H1 (cell line): Measurements from ENCODE around the gene SS18L1. TPM values are rescaled to one million over a fixed set of nuclear protein-coding genes. Genes with fewer than 3 reads are reported as not detected.
A peak's percentile ranks its signal among the peaks of the same experiment; 100 is the strongest.

ENCODE experiments used
- ATF3 ChIP-seq: IDR thresholded peaks from 2 replicates; pipeline ENCODE4 v1.6.1; 2011; ENCODE audit warnings: low read depth, mild to moderate bottlenecking, low read length; ENCODE audit not compliant: insufficient read depth
- BRCA1 ChIP-seq: IDR thresholded peaks from 2 replicates; pipeline ENCODE4 v1.6.1; 2012; ENCODE audit warnings: low read depth, low read length, improper control_type of control experiment
- CBX8 ChIP-seq: fragments of 300-800, 300-1000 bp; sonication (generic); IDR thresholded peaks from 2 replicates; pipeline ENCODE4 v1.7.1; 2016; ENCODE audit warnings: low read depth, low read length, borderline replicate concordance
- CTCF ChIP-seq, 3 experiments: IDR thresholded peaks; 1 replicate in 2 of 3; 2 replicates in 1 of 3; pipeline versions ENCODE4 v1.5.1 to v1.6.1; 2011; ENCODE audit warnings: low read length in 3 of 3, mild to moderate bottlenecking in 3 of 3, inconsistent platforms in 2 of 3, low read depth in 1 of 3, moderate library complexity in 1 of 3; ENCODE audit not compliant: insufficient read depth in 1 of 3; ENCODE audit errors: control extremely low read depth in 1 of 3
- E2F6 ChIP-seq: IDR thresholded peaks from 2 replicates; pipeline ENCODE4 v1.6.1; 2012; ENCODE audit warnings: inconsistent platforms
- EZH2 ChIP-seq: fragments of 200-600 bp; sonication (generic); IDR thresholded peaks from 2 replicates; pipeline ENCODE4 v1.7.1; 2012; ENCODE audit warnings: low read depth, mild to moderate bottlenecking, moderate library complexity, low read length, inconsistent platforms; ENCODE audit not compliant: severe bottlenecking
- MAX ChIP-seq: IDR thresholded peaks from 2 replicates; pipeline ENCODE4 v1.6.1; 2012; ENCODE audit warnings: inconsistent platforms
- NANOG ChIP-seq: IDR thresholded peaks from 2 replicates; pipeline ENCODE4 v1.6.1; 2011; ENCODE audit warnings: low read length, low read depth, mild to moderate bottlenecking, inconsistent platforms; ENCODE audit not compliant: insufficient read depth, poor library complexity, severe bottlenecking
- POLR2A ChIP-seq, 2 experiments: IDR thresholded peaks; 1 replicate in 1 of 2; 2 replicates in 1 of 2; pipeline ENCODE4 v1.6.1; 2011; ENCODE audit warnings: low read depth in 2 of 2, low read length in 2 of 2, mild to moderate bottlenecking in 2 of 2; ENCODE audit errors: control extremely low read depth in 1 of 2
- POU5F1 ChIP-seq: IDR thresholded peaks from 2 replicates; pipeline ENCODE4 v1.6.1; 2011; ENCODE audit warnings: low read depth, mild to moderate bottlenecking, low read length, moderate library complexity
- RAD21 ChIP-seq, 2 experiments: IDR thresholded peaks in 1 of 2; conservative IDR thresholded peaks in 1 of 2; 2 replicates each; pipeline ENCODE4 v1.6.1; 2011; ENCODE audit warnings: low read depth in 2 of 2, low read length in 2 of 2, improper control_type of control experiment in 1 of 2, inconsistent platforms in 1 of 2, mild to moderate bottlenecking in 1 of 2, moderate library complexity in 1 of 2
- SP2 ChIP-seq: IDR thresholded peaks from 2 replicates; pipeline ENCODE4 v1.6.1; 2012; ENCODE audit warnings: mild to moderate bottlenecking, low read length, inconsistent platforms
- SRF ChIP-seq: IDR thresholded peaks from 2 replicates; pipeline ENCODE4 v1.6.1; 2011; ENCODE audit warnings: mild to moderate bottlenecking, low read depth, low read length, moderate library complexity
- TAF1 ChIP-seq: IDR thresholded peaks from 2 replicates; pipeline ENCODE4 v1.6.1; 2011; ENCODE audit warnings: mild to moderate bottlenecking, low read depth, low read length
- TBP ChIP-seq: IDR thresholded peaks from 2 replicates; pipeline ENCODE4 v1.6.1; 2011; ENCODE audit warnings: low read depth, low read length, improper control_type of control experiment
- TCF12 ChIP-seq: IDR thresholded peaks from 2 replicates; pipeline ENCODE4 v1.6.1; 2011; ENCODE audit warnings: low read depth, mild to moderate bottlenecking, low read length
- USF2 ChIP-seq: IDR thresholded peaks from 2 replicates; pipeline ENCODE4 v1.6.1; 2011; ENCODE audit warnings: low read length, improper control_type of control experiment
- polyA plus RNA-seq, 7 experiments: library from polyadenylated mRNA; depleted of rRNA in 3 of 7; stranded (reverse) in 5 of 7; unstranded in 2 of 7; fragments of >200 nt in 5 of 7; fragments of 200-250 nt in 2 of 7; gene quantifications; 1 replicate in 5 of 7; 2 replicates in 1 of 7; 4 replicates in 1 of 7; pipeline versions ENCODE4 v1.2.1 to v1.2.3, GENCODE V29; 2011 to 2013; ENCODE audit warnings: missing spikeins in 2 of 7, mixed read lengths in 2 of 7
- total RNA-seq: library from RNA; stranded (reverse); fragmentation: NEBNext Ultra II Directional; extraction: Animal tissue kit (Norgen Biotek cat#: 25700); gene quantifications from 2 replicates; pipeline ENCODE4 v1.2.1, GENCODE V29; 2021

The SS18L1 gene
- total and polyA plus RNA-seq, 2 of the 8 experiments (the other 6 are each of a cell fraction or from before 2014, with no cell fraction given): 28.4 to 29.7 TPM

GRCh38 chr20:62227977-62228958, 84.7 kb downstream of the SS18L1 start (continued):
- TF ChIP-seq CTCF (IDR thresholded peaks at IDR 0.05; ENCODE audit: control extremely low read depth in 1 of 3, insufficient read depth in 1 of 3, low read depth in 1 of 3, low read length in 3 of 3) (peak; percentile 3 to 29 (median 18)), NANOG (no peak), BRCA1 (no peak), TCF12 (0 out of 2 replicates have a peak, but pooled peaks have one; percentile 19), SRF (no peak), TAF1 (0 out of 2 replicates have a peak, but pooled peaks have one; percentile 40), ATF3 (no peak), CBX8 (no peak), E2F6 (peak; percentile 97), USF2 (no peak), POLR2A (IDR thresholded peaks at IDR 0.05; ENCODE audit: control extremely low read depth in 1 of 2, low read depth in 2 of 2, low read length in 2 of 2) (0 out of 3 replicates have a peak, but pooled peaks of 1 of the 2 experiments have one; percentile 17), SP2 (no peak), RAD21 (IDR thresholded peaks at IDR 0.05 in 1 of 2, conservative IDR thresholded peaks at IDR 0.05 in 1 of 2; ENCODE audit: low read depth in 2 of 2, low read length in 2 of 2) (peak in 1 of 2 experiments; percentile 18; a peak in 1 of 4 replicates), MAX (peak; percentile 98), POU5F1 (no peak), TBP (no peak), EZH2 (no peak)
